H1 (cell line): ENCODE measurements around the gene ZBTB22.

Source experiments
- GABPA ChIP-seq: IDR thresholded peaks from 2 replicates; pipeline ENCODE4 v1.6.1; 2011; ENCODE audit warnings: mild to moderate bottlenecking, low read length, moderate library complexity, borderline replicate concordance; ENCODE audit not compliant: insufficient read depth
- JUN ChIP-seq: IDR thresholded peaks from 2 replicates; pipeline ENCODE4 v1.6.1; 2011; ENCODE audit warnings: low read depth, mild to moderate bottlenecking, improper control_type of control experiment, low read length
- MAFK ChIP-seq: IDR thresholded peaks from 2 replicates; pipeline ENCODE4 v1.6.1; 2012; ENCODE audit warnings: low read depth, mild to moderate bottlenecking, improper control_type of control experiment, low read length
- POLR2A ChIP-seq, 2 experiments: IDR thresholded peaks; 1 replicate in 1 of 2; 2 replicates in 1 of 2; pipeline ENCODE4 v1.6.1; 2011; ENCODE audit warnings: low read depth in 2 of 2, low read length in 2 of 2, mild to moderate bottlenecking in 2 of 2; ENCODE audit errors: control extremely low read depth in 1 of 2
- TEAD4 ChIP-seq: IDR thresholded peaks from 2 replicates; pipeline ENCODE4 v1.6.1; 2012; ENCODE audit warnings: low read depth, low read length, inconsistent platforms, mixed read lengths
- YY1 ChIP-seq: IDR thresholded peaks from 2 replicates; pipeline ENCODE4 v1.6.1; 2011; ENCODE audit warnings: low read depth, mild to moderate bottlenecking, low read length
- TF ChIP-seq, protein P1 (sequence below), 3 experiments: IDR thresholded peaks; 1 replicate in 2 of 3; 2 replicates in 1 of 3; pipeline versions ENCODE4 v1.5.1 to v1.6.1; 2011; ENCODE audit warnings: low read length in 3 of 3, mild to moderate bottlenecking in 3 of 3, inconsistent platforms in 2 of 3, low read depth in 1 of 3, moderate library complexity in 1 of 3; ENCODE audit not compliant: insufficient read depth in 1 of 3; ENCODE audit errors: control extremely low read depth in 1 of 3

DNA sequence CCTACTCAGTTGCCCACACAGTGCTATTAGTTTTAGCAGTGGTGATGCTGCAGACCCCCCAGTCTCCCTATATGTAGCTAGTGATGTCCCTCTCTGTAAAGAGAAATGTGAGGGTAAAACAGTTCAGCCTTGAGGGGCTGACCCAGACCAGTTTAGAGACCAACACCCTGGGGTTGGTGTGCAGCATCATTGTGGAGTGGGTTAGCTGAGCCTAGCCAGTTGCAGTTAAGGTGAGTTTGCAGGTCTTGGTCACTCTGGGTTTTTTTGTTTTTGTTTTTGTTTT lies 41.0 kb downstream of the ZBTB22 start:
- TF ChIP-seq, protein P1, sequence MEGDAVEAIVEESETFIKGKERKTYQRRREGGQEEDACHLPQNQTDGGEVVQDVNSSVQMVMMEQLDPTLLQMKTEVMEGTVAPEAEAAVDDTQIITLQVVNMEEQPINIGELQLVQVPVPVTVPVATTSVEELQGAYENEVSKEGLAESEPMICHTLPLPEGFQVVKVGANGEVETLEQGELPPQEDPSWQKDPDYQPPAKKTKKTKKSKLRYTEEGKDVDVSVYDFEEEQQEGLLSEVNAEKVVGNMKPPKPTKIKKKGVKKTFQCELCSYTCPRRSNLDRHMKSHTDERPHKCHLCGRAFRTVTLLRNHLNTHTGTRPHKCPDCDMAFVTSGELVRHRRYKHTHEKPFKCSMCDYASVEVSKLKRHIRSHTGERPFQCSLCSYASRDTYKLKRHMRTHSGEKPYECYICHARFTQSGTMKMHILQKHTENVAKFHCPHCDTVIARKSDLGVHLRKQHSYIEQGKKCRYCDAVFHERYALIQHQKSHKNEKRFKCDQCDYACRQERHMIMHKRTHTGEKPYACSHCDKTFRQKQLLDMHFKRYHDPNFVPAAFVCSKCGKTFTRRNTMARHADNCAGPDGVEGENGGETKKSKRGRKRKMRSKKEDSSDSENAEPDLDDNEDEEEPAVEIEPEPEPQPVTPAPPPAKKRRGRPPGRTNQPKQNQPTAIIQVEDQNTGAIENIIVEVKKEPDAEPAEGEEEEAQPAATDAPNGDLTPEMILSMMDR (IDR thresholded peaks at IDR 0.05; ENCODE audit: control extremely low read depth in 1 of 3, insufficient read depth in 1 of 3, low read depth in 1 of 3, low read length in 3 of 3), result no peak
- TF ChIP-seq POLR2A (IDR thresholded peaks at IDR 0.05; ENCODE audit: control extremely low read depth in 1 of 2, low read depth in 2 of 2, low read length in 2 of 2) (no peak; a peak in 1 of 3 replicates), MAFK (no peak), YY1 (no peak), GABPA (no peak), JUN (no peak), TEAD4 (no peak)
